NCI-H748 (cell line): ENCODE measurements around the gene PLXNB1.
"Not testable (repeated sequence)": the region's sequence is repeated elsewhere in the genome, so short reads cannot be mapped to it uniquely, and the experiment has no call there.

Experiments
- DNase-seq: peaks from one replicate; lab custom pipeline; 2025; ENCODE audit not compliant: unreplicated experiment; lab: John Stamatoyannopoulos, UW

The PLXNB1 gene, protein sequence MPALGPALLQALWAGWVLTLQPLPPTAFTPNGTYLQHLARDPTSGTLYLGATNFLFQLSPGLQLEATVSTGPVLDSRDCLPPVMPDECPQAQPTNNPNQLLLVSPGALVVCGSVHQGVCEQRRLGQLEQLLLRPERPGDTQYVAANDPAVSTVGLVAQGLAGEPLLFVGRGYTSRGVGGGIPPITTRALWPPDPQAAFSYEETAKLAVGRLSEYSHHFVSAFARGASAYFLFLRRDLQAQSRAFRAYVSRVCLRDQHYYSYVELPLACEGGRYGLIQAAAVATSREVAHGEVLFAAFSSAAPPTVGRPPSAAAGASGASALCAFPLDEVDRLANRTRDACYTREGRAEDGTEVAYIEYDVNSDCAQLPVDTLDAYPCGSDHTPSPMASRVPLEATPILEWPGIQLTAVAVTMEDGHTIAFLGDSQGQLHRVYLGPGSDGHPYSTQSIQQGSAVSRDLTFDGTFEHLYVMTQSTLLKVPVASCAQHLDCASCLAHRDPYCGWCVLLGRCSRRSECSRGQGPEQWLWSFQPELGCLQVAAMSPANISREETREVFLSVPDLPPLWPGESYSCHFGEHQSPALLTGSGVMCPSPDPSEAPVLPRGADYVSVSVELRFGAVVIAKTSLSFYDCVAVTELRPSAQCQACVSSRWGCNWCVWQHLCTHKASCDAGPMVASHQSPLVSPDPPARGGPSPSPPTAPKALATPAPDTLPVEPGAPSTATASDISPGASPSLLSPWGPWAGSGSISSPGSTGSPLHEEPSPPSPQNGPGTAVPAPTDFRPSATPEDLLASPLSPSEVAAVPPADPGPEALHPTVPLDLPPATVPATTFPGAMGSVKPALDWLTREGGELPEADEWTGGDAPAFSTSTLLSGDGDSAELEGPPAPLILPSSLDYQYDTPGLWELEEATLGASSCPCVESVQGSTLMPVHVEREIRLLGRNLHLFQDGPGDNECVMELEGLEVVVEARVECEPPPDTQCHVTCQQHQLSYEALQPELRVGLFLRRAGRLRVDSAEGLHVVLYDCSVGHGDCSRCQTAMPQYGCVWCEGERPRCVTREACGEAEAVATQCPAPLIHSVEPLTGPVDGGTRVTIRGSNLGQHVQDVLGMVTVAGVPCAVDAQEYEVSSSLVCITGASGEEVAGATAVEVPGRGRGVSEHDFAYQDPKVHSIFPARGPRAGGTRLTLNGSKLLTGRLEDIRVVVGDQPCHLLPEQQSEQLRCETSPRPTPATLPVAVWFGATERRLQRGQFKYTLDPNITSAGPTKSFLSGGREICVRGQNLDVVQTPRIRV (N-terminal part only)

DNA sequence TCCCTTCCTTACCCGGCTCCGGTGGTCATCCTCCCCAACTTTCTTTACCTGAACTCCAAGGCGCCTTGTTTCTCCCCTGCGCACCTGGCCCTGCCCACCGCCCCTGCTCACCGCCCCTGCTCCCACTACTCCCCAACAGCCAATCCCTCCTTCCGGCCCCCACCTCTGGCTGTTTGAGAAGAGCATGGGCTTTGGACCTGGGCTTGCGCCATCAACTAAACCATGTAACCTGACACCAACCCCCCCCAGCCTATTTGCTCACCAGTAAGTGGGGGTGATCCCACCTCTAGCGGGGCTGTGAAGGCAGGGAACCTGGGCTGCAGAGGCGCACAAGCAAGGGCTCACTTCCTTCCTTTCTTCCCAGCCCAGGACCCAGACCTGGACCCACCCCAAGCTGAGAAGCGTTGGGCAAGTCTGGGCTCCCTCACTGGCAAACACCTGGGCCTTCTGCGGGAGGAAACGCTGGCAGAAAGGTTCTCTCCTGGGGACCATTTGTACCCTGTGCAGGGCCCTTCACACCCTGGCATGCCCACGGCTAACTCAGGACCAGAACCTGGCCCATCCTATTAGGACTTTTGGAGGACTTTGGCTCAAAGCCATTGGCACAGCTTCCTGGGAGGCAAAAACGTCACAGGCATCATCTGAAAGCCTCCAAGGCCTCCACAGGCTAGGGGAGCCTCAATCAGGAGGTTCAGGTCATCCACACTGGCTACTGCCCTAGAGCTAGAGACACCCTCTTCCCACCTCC, at the start of gene PLXNB1:
Gene PLXNB1 (minus strand): TSS at position 127 of the 748 bp plus-strand sequence. CDS start 5,475 bp downstream, outside the sequence.
- DNase-seq = peak; percentile 90

DNA sequence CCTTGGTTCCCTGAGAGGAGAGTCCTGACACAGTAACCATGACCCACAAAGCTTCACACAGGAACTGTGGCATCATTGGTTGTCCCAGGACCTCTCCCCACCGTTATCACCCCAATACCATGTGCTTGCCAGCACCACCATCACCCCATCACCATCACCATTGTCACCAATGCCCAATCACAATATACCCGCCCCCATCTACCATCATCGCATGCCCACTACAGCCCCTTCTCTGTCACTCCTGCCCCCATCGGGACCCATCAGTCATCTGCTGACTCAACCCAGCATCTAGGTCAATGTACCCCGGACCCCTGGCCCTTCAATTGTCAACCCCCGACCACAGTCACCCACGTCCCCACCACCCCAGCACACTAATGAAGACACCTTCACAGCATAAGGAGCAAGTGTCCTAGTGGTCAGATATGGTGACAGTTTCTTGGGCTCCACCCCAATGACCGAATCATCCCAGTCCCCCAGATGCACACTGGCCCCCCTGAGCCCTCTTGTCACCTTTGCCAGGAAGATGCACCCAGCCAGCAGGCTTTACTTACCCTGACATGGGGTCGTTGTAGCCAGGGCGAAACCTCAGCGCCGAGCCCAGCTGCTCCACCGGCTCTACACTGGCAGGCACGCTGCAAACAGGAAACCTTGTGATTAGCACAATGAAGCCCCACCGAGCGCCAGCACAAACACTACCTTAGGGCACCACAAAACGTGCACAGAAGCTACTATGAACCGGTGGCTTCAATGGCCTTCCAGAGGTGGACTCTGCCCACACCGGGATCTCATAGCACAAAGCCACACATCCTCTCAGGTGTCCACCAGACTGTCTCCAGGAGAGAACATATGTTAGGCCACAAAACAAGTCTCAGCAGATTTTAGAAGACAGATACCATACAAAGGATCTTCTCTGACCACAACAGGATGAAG, 49.0 kb upstream of the PLXNB1 start:
- DNase-seq = no peak

DNA sequence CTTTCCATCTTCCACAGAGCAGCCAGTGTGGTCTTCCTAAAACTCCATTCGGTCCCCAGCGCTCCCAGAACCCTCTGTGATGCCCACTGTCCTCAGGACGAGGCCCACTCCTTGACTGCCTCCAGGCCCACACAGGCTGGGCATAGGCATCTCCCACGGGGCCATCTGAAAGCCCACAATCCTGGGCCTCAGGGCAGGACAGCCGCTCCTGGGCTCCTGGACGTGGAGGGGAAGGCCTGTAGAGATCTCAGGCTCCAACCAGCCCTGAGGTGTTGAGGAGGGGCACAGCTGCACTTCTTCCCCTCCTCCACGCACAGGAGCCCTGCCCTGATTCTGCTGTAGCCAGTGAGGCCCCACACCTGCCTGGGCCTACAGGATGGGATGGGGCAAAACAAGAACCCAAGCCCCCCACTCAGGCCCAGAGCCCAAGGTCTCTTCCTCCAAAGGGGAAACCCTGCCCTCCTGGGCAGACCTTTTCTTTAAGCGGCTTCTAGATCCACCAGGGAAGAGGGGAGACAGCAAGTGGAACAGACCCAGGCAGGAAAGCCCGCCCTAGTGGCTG, 48.2 kb upstream of the PLXNB1 start:
- no peak for DNase-seq

DNA sequence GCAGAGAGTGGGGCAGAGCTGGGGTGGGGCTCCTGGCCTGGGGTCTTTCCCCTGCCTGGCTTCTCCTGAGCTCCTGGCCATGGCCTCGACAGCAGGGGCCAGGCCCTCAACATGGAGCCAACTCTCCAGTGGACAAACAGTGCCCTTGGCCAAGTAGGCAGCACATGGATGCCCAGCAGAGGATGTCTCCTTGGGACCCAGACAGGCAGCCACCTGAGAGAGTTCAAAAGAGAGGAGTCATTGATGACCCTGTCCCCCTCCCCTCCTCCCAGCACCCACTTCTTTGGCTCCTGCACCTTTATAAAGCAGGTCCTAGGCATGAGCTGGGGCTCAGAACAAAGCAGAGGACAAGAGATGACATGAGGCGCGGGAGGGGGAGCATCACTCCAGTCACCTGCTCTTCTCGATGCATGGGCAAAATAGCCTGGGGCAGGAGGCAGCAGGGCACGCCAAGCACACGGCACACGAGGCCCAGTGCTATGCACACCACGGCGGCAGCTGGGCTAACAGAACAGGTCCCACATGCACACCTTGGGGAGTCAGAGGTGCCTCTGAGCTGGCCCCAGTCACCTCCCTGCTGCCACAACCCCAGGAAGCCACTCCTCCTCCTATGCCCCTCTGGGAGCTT, 46.7 kb upstream of the PLXNB1 start:
- no peak for DNase-seq

DNA sequence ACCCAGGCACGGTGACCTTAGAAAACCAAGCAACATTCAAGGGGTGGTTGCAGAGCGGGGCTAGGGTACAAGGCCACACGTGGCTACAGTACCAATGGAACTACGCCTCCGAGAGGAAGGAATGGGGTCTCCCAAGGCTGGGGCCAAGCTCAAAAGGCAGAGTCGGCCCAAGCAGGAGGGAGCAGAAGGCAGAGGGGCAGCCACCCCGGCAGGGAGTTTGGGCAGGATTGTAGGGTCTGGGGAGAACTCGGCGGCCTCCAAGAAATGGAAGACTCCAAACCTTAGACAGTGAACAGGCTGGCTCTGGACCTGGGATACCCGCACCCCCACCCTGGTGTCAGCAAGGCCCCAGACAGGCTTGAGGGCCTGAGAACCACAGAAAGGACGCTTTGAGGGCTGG, 45.3 kb upstream of the PLXNB1 start:
- no peak for DNase-seq

DNA sequence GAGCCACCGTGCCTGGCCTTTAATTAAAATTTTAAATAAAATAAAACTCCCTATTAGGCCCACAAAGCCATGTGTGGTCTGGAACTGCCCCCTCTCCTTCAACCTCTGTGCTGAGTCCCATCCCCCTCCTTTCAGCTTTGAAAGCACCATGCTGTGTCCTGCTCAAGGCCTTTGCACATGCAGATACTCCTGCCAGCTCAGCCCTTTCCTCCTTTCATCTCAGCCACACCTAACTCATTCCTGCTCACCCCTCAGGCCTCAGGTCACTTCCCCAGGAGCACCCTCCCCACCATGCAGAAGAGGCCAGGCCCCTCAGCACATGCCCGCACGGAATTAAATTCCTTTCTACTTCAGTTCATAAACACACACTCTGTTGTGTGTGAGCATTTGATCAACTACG, 44.7 kb upstream of the PLXNB1 start:
- no peak for DNase-seq

DNA sequence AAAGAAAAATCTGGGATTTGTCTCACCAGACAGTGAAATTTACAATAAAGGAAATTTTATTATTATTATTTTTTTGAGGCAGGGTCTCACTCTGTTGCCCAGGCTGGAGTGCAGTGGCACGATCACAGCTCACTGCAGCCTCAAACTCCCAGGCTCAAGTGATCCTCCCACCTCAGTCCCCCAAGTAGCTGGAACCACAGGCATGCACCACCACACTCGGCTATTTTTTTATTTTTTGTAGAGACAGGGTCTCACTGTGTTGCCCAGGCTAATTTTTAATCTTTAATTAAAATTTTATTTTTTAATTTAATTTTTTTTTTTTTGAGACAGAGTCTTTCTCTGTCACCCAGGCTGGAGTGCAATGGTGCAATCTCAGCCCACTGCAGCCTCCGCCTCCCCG, 44.1 kb upstream of the PLXNB1 start:
- DNase-seq = not testable (repeated sequence)

DNA sequence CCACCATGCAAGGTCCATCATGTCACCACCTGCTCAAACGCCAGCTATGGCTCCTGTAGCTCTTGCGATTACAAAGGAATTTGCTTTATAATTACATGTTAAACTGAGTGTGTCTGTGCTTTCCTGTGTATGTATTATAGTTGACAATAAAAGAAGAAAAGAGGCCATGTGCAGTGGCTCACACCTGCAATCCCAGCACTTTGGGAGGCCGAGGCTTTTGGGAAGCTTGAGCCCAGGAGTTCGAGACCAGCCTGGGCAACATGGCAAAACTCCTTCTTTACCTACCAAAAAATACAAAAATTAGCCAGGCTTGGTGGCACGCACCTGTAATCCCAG, 43.7 kb upstream of the PLXNB1 start:
- no peak for DNase-seq

DNA sequence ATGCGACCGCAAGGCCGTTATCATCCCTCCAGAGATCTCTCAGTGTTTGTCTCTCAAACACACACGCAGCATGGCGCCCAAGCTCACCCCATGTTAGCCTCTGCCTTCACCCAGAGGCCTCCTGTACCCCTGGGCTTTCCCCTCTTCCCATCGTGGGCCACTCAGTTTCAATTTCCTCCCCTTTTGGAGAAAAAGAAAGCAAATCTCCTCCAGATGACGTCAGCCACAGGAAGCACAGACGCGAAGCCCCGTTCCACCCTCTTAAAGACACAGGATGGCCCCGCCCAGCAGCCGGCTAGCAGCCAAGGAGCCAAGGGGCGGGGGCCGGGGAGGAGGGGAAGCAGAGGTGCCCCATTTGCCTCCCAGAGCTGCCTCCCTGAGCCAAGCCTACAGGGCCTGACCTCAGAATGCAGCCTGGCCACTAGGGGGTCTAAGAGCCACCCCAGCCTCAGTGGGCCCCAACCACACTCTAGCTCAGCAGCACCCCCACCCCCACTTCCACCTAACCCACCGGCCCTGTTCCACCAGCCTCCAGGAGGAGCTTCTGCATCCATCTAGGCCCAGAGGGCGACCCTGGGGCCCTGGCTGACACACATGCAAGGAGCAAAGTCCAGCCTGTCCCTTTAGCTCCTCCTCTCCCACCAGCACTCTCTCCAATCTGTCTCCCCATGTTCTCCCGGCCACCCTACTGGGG, 43.2 kb upstream of the PLXNB1 start:
- DNase-seq = peak; percentile 75

DNA sequence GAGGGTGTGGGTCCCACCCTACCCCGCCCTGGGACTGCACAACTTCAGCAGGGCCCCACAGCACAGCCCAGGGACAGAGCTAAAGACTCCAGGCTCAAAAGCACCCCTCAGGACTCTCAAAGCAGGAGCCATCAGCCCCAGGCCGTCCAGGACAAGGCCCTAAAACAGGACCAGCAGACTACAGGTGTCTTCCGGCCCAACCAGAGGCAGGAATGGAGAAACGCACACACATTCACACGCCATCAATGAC, 42.7 kb upstream of the PLXNB1 start:
- no peak for DNase-seq

DNA sequence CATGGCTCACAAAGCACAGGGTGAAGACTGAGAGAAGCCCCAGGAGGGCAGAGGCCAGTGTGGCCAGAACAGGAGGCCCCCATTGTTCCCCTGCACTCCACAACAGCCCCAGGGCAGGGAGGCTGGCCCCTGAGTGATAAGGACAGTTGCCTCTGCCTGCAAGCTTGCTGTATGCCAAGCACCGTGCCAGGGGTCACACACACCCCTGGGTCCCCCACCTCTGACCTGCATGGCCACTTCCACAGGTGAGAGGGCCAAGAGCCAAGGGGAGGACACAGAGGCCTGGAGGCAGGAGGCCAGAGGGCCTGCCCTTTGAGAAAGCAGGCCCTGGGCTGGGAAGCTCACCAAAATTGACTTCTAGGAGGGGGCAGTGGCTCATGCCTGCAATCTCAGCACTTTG, 40.4 kb upstream of the PLXNB1 start:
- DNase-seq = no peak

DNA sequence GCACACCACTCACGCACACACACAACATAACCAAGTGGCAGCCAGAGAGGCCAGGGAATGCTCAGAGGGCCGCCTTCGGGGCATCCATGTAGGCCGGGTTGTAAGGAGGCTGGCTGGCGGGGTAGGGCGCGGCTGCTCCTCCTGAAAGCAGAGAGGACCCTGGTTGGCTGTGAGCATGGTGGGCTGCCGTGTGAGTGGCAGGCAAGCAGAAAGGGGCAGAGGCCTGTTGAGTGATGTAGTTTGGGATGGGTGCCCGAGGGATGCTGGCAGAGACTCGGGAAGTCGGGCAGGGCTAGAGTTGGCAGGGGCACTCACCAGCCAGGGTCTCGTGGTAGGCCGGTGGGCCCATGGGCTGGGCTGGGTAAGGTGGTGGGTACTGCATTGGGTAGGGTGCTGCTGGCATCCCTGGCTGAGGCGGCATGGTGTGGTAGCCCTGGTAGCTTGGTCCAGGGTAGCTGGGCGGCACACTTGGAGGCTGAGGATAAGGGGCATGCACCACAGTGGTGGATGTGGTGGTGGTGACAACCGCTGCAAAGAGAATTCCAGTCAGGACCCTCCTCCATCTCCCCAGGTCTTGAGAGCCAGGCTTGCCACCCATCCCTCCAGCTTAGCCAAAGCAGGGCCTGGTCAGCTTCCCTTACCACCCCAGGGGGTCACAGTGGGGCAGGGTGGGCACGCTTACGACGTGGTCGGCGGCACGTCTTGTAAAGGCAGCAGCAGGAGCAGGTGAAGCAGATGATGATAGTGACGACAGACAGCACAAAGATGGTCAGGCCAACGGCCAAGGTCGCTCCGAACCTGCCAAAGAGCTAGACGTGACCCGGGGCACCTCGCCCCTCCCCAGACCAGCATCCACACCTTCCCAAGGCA, 39.4 kb upstream of the PLXNB1 start:
- DNase-seq = no peak

DNA sequence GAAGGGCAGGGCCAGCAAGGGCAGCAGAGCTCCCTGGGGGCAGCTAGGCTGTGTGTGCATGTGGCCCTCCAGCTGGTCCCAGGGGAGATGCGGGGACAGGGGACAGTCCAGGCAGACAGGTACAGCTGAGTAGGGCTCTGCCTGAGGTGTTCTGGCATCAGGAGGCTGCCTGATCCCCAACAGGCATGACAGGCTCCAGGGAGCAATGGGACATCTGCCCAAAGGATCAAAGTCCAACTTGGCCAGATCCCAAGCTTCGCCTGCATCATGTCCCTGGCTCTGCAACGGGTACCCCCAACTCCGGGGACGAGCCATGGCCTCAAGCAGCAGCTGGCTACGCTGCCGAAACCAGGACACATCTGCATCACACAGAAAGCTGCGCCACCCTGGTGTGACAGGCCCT, 38.4 kb upstream of the PLXNB1 start:
- no peak for DNase-seq

DNA sequence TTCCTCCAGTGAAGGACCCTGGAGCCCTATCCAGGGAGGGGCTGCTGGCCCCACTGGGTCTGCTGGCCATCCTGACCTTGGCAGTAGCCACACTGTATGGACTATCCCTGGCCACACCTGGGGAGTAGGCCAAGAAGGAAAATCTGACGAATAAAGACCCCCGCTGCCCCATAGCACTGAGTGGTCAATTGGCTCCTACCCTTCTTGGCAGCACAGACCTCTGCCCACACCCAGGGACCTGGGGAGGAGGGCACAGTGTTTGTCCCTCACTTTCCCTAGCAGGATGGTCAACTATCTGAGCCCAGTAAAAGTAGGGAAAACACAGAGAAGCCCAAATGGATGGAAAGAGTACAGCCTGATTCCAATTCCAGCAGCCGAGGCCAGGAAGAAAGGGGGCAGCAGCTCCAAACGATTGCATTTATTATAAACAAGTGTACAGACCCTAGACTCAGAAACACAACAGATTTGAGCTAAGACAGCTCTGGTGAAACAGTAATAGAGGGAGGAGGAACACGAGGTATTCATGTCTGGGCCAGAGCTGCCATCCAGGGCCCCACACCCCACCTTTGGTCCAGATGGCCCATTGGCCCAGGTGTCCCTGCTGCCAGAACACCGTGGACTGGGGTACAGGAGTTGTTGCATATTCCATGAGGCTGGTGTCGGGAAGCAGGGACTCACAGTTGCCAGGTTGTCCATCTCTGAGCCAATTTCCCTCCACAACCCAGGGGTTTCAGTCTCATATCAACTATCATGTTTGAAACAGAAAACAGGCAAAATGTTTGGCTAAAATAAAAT, 37.8 kb upstream of the PLXNB1 start:
- no peak for DNase-seq

DNA sequence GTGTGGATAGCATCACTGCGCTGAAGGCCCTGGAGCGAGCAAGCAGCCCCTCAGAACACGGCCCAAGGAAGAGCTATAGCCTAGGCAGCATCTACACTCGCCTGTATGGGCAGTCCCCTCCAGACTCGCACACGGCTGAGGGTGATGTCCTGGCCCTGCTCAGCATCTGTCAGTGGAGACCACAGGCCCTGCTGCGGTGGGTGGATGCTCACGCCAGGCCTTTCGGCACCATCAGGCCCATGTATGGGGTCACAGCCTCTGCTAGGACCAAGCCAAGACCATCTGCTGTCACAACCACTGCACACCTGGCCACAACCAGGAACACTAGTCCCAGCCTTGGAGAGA, 37.2 kb upstream of the PLXNB1 start:
- no peak for DNase-seq

DNA sequence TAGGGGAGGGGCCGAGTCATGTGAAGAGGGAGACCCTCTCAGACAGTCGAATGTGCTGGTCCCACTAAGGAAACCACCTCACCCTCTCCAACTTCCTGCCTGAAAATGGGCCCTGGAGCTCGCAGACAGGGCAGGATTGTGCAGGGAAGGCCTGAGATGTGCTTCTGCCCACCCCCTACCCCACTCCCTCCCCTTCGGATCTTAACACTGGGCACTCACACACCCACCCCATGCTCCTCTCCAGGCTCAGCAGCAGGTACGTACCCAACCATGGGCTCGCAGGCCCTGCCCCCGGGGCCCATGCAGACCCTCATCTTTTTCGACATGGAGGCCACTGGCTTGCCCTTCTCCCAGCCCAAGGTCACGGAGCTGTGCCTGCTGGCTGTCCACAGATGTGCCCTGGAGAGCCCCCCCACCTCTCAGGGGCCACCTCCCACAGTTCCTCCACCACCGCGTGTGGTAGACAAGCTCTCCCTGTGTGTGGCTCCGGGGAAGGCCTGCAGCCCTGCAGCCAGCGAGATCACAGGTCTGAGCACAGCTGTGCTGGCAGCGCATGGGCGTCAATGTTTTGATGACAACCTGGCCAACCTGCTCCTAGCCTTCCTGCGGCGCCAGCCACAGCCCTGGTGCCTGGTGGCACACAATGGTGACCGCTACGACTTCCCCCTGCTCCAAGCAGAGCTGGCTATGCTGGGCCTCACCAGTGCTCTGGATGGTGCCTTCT, 36.7 kb upstream of the PLXNB1 start:
- DNase-seq = no peak
